CD1c-positive myeloid dendritic cell (primary cell): ENCODE measurements around the gene ANGPTL2.
"Not testable (repeated sequence)": the region's sequence is repeated elsewhere in the genome, so short reads cannot be mapped to it uniquely, and the experiment has no call there.

Experiments
- DNase-seq: peaks from one replicate; pipeline ENCODE4 v3.0.0-alpha.2; 2016; ENCODE audit errors: extremely low spot score

ANGPTL2 gene

GRCh38 chr9:127154390-127155191 is 32.2 kb upstream of the ANGPTL2 start:
- peak; percentile 70 for DNase-seq

DNA sequence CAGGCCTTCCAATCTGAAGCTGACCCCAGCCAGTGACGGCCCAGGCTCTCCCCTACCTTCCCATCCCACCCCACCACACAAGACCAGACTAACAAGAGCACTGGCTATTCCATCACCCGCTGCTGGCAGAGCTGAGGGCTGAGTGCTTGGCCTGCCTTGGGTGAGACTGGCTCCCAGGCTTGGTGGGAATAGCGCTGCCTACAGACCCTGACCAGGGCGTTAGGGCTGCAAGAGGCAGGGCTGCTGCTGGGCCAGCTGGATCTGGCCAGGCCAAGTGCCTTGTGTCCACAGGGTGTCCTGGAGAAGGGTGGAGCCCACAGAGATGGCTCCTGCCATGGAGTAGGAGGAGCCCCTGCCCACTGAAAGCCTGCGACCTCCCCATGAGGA is 31.6 kb upstream of the ANGPTL2 start:
- no peak for DNase-seq

- DNase-seq: peak; percentile 24
Observed at GRCh38 chr9:127153501-127153900, 31.1 kb upstream of the ANGPTL2 start.

GRCh38 chr9:127149463-127150390 is 27.3 kb upstream of the ANGPTL2 start:
- DNase-seq: no peak

- DNase-seq: no peak
Observed at GRCh38 chr9:127149010-127149409, 26.6 kb upstream of the ANGPTL2 start.

DNA sequence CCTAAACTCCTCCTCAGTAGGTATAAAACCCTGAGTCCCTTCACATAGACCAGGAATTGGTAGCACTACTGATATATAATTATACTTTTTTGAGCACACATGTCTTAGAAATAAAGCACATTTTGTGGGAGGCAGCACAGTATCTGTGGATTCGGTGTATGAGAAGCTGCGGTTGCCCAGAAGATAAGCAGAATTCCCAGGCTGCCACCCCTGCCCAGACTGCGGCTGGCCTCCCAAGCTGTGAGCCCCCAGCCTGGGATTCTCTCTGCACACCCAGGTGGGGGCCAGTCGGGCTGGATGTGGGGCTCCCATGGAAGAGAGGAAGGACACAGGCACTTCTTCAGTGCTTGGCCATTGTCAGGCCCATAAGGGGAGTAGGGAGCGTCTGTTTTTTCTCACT is 25.6 kb upstream of the ANGPTL2 start:
- DNase-seq: no peak

GRCh38 chr9:127147251-127147650 is 24.8 kb upstream of the ANGPTL2 start:
- DNase-seq: no peak

DNA sequence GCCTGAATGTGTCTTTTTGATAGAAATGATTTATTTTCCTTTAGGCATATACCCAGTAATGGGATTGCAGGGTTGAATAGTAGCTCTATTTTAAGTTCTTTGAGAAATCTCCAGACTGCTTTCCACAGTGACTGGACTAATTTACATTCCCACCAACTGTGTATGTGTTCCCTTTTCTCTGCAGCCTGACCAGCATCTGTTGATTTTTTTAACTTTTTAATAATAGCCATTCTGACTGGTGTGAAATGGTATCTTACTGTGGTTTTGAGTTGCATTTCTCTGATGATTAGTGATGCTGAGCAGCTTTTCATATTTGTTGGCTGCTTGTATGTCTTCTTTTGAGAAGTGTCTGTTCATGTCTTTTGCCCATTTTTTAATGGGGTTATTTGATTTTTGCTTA is 24.4 kb upstream of the ANGPTL2 start:
- DNase-seq: not testable (repeated sequence)

DNA sequence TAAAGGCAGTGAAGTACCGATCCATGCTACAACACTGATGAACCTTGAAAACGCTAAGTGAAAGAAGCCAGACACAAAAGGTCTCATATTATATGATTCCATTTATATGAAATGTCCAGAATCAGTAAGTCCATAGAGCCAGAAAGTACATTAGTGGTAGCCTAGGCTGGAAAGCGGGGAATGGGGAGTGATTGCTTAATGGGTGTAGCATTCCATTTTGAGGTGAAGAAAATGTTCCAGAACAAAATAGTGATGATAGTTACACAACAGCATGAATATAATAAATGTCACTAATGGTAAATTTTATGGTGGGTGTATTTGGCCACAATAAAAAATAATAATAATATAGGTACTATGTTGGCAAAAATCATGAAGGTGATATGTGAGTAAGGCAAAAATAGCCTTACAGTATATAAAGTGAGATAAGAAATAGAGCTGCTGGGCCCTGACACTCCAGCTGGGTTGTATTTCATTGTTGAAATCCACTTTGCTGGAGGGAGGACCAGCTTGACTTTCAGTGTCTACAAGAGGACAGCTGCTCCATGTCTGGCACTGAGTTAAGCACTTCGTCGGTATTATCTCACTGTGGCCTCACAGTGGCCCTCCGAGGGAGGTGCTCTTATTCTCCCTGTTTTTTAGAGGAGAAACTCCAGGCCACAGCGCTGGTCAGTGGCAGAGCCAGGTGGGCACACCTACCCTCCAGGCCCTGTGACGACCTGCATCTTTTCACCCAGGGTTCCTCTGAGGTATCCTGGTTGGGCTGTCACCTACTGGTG is 22.4 kb upstream of the ANGPTL2 start:
- DNase-seq: no peak

DNA sequence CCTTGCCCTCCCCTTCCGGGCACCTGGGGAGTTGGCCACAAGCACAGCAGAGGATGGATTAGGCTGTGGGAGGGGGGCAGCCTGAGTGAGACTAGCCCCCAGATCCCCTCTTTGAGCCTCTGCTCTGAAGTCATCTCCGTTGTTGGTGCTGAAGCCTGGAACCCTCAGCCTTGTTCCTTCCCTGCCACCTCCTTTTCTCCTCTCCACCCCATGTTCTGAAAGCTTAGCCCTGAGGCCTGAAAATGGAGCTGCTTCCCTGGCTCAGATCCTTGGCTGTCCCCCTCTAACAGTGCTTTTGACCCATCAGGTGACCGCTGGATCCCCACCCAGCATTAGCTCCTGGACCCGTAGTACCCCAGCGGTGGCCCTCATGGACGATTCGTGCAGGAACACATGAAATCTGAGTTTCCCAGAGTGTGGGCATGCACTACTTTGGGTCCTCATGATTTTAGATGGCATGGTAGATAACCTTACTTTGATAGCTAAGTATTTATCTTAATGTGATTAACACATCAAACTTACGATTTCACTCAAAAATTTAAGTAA is 21.6 kb upstream of the ANGPTL2 start:
- no peak for DNase-seq

- DNase-seq: no peak
Observed at GRCh38 chr9:127142931-127143464, 20.6 kb upstream of the ANGPTL2 start.

GRCh38 chr9:127142291-127142690 is 19.9 kb upstream of the ANGPTL2 start:
- DNase-seq: no peak

DNA sequence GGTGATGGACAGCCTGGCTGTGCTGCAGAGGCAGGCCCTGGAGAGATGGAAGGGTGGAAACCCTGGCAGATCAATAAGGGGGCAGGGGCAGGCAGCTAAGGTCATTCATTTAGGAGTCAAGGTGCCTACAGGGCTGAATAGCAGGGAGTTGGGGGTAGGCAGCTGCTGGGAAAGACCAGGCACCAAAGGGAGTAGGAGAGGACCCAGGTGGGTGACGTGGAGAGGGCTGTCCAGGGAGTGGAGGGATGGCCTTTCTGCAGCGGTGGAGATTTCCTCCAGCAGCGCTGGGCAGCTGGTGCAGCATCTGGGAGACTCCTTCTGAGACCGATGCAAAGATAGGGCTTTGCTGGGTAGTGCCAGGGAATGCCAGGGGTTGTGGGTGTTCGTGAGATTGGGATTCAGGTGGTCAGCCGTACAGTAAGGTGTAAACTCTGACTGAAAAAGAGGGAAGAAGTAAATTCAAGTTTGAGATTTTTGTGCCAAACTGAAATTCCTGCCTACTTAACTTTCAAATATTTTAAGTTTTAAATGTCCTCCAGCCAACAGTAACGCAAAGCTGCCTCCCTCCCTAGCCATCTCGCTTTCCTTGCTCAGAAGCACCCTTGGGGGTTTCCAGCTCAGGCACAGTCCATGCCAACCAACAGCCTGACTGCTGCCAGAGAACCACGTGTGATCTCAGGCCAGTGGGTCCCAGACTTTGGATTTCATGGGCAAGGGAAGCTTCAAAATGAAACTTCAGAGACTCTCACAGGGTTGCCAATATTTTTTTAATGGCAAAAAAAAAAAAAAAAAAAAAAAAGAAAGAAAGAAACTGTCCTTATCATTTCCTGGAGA is 18.6 kb upstream of the ANGPTL2 start:
- DNase-seq: no peak

DNA sequence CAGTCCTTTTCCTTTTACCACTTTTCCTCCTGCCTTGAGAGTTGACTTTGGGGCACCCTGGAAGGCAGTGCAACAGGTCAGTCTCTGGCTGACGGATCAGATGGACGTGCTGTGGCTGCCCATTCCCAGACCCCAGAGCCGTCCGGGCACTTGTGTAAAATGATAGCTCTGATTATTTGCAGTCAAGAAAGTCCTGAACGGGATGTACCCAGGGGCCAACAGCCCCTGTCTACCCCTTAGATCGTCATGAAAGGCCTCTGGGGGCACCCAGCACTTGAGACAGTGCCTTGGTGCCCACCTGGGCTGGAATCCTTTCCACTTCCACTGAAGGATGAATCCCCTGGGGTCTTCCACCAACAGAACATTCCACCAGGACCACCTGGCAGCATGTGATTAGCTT is 17.7 kb upstream of the ANGPTL2 start:
- no peak for DNase-seq

GRCh38 chr9:127139775-127140174 is 17.3 kb upstream of the ANGPTL2 start:
- DNase-seq: no peak

- DNase-seq: no peak
Observed at GRCh38 chr9:127139071-127139731, 16.8 kb upstream of the ANGPTL2 start.

GRCh38 chr9:127138444-127138843 is 16.0 kb upstream of the ANGPTL2 start:
- DNase-seq: no peak

DNA sequence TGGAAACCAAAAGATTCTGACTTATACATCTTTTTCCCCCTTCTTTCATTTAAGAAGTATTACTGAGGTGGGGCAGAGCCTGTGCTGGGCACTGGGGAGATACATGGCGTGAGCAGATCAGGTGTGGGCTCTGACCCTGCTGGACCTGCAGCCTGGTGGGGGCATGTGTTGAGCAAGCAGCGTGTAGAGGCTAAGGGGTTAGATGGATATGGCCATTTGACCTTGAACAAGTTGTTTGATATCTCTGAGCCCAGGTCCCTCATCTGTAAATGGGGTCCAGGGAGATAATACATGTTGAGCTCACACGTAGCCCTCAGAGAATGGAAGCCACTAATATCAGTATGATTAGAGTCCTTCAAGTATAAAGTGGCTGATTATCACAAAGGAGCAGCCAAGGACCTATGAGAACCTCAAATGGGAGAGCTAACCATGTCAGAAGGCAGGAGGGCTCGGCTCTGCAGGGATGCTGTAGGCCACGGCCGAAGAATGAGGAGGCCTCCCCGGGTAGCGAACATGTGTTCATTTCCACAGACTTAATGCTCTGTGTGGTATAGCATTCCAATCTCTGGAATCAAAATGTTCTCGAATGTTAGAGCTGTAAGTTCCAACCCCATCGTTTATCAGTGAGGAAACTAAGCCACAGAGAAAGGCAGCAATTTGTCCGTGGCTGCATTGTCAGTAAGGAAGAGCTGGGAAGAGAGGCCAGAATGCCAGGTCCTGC is 15.4 kb upstream of the ANGPTL2 start:
- no peak for DNase-seq

DNA sequence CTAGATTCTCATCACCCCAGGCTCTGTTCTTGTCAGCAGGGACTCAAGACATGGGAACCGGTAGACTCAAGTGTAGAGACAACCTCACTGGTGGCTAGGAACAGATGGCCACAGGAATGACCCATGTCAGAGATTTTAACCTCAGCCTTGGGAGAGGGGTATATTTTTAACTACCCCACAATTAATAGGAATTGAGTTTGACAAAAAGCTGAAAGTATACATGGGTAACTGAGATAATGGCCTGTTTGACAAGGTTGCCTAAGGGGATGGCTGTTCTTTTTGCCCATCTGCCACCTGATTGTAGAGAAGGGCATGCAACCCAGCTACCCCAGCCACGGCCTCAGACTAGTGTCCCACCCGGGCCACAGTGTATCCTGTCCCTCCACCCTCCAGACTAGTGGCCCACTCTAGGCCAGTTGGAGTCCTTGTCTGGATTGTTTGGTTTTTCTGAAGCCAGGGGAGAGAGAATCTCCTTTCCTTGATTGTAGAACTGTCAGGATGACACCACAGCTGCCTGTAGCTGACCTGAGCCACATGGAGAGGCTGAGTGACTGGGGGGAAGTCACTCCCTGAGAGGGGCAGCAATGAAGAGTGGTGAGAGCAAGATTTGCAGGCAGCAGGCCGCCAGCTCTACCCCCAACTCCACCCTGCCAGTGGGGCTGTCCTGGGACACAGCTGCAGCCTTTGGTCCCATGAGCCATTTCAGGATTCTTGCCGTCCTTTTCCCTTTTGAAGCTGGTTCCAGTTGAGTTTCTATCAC is 14.6 kb upstream of the ANGPTL2 start:
- DNase-seq: no peak
